HEK293 (cell line): ENCODE data around the gene KIF5A.

Source experiments
- MYNN ChIP-seq: fragments of 450-650 bp; formaldehyde crosslinking; IDR thresholded peaks from 2 replicates; pipeline ENCODE4 v1.5.1; 2016; ENCODE audit warnings: missing biosample characterization, missing genetic modification characterization, borderline replicate concordance
- ZNF146 ChIP-seq: fragments of 450-650 bp; formaldehyde crosslinking; IDR thresholded peaks from 2 replicates; pipeline ENCODE4 v1.5.1; 2016; ENCODE audit warnings: missing biosample characterization, missing genetic modification characterization
- ZNF174 ChIP-seq: fragments of 450-650 bp; formaldehyde crosslinking; IDR thresholded peaks from 2 replicates; pipeline ENCODE4 v1.5.0; 2017; ENCODE audit warnings: missing biosample characterization, mild to moderate bottlenecking, missing genetic modification characterization

- TF ChIP-seq MYNN (tag by site-specific recombination) (no peak), ZNF174 (tag by site-specific recombination) (no peak), ZNF146 (no peak)
Measured at GRCh38 chr12:57549909-57550640, at the start of gene KIF5A.
